Keratinocyte (primary cell): ENCODE data around the gene CCBE1. TPM values are rescaled to one million over a fixed set of nuclear protein-coding genes. Genes with fewer than 3 reads are reported as not detected.

Experiments
- DNase-seq: peaks from one replicate; pipeline ENCODE4 v3.0.0-alpha.2; 2011; ENCODE audit warnings: low read depth, missing footprints, low spot score
- FAIRE-seq: peaks from 2 replicates; lab custom pipeline; 2011; peaks lifted over from hg19 to GRCh38; lab: Jason Lieb, UNC
- H2AFZ ChIP-seq: 2 replicates; pipeline ENCODE4 v1.6.0; 2012; ENCODE audit warnings: low read length, control low read depth, inconsistent platforms; ENCODE audit not compliant: control insufficient read depth
- H3K27ac ChIP-seq: 2 replicates; pipeline ENCODE4 v1.5.1; 2011; ENCODE audit warnings: low read length; ENCODE audit not compliant: control insufficient read depth, insufficient read depth
- H3K27me3 ChIP-seq: 3 replicates; pipeline ENCODE4 v1.6.0; 2011; ENCODE audit warnings: low read length; ENCODE audit not compliant: control insufficient read depth, insufficient read depth; ENCODE audit errors: extremely low read depth
- H3K36me3 ChIP-seq, 2 experiments: 2 replicates in 1 of 2; 3 replicates in 1 of 2; pipeline ENCODE4 v1.5.1; 2011; ENCODE audit warnings: low read length in 2 of 2, mild to moderate bottlenecking in 1 of 2; ENCODE audit not compliant: control insufficient read depth in 2 of 2, insufficient read depth in 2 of 2; ENCODE audit errors: extremely low read depth in 1 of 2
- H3K4me1 ChIP-seq: 3 replicates; pipeline ENCODE4 v1.5.1; 2011; ENCODE audit warnings: low read length; ENCODE audit not compliant: control insufficient read depth, insufficient read depth; ENCODE audit errors: extremely low read depth
- H3K4me2 ChIP-seq: 3 replicates; pipeline ENCODE4 v1.6.0; 2011; ENCODE audit warnings: low read depth, low read length; ENCODE audit not compliant: control insufficient read depth, insufficient read depth; ENCODE audit errors: extremely low read depth
- H3K4me3 ChIP-seq, 3 experiments: fragments of 200-600 bp in 1 of 3; sonication (generic) in 1 of 3; 2 replicates in 2 of 3; 3 replicates in 1 of 3; pipeline ENCODE4 v1.5.1; 2011 to 2016; ENCODE audit warnings: low read length in 3 of 3, mild to moderate bottlenecking in 3 of 3, control low read depth in 2 of 3, inconsistent platforms in 1 of 3, low read depth in 1 of 3, mixed read lengths in 1 of 3, mixed run types in 1 of 3, moderate library complexity in 1 of 3; ENCODE audit not compliant: control insufficient read depth in 2 of 3, insufficient read depth in 2 of 3; ENCODE audit errors: extremely low read depth in 1 of 3
- H3K79me2 ChIP-seq: 2 replicates; pipeline ENCODE4 v1.6.0; 2012; ENCODE audit warnings: low read length; ENCODE audit not compliant: control insufficient read depth, insufficient read depth
- H3K9ac ChIP-seq: 3 replicates; pipeline ENCODE4 v1.6.0; 2011; ENCODE audit warnings: low read length; ENCODE audit not compliant: control insufficient read depth, insufficient read depth; ENCODE audit errors: extremely low read depth
- H3K9me1 ChIP-seq: 3 replicates; pipeline ENCODE4 v1.6.0; 2011; ENCODE audit warnings: low read length; ENCODE audit not compliant: control insufficient read depth, insufficient read depth; ENCODE audit errors: extremely low read depth
- H3K9me3 ChIP-seq: 2 replicates; pipeline ENCODE4 v1.5.1; 2012; ENCODE audit warnings: low read depth, low read length; ENCODE audit not compliant: control insufficient read depth
- H4K20me1 ChIP-seq: 3 replicates; pipeline ENCODE4 v1.6.0; 2011; ENCODE audit warnings: low read length; ENCODE audit not compliant: control insufficient read depth, insufficient read depth; ENCODE audit errors: extremely low read depth
- CTCF ChIP-seq, 3 experiments: IDR thresholded peaks in 1 of 3; conservative IDR thresholded peaks in 1 of 3; optimal IDR thresholded peaks in 1 of 3; 2 replicates in 2 of 3; 3 replicates in 1 of 3; pipeline versions ENCODE3 to v1.5.1; 2011; ENCODE audit warnings: low read length in 3 of 3, mild to moderate bottlenecking in 3 of 3, moderate library complexity in 2 of 3, control low read depth in 1 of 3, inconsistent platforms in 1 of 3; ENCODE audit not compliant: insufficient read depth in 2 of 3; ENCODE audit errors: extremely low read depth in 1 of 3
- EZH2 ChIP-seq: IDR thresholded peaks from one replicate; pipeline ENCODE4 v1.6.1; 2012; ENCODE audit warnings: inconsistent platforms, mild to moderate bottlenecking, low read length, moderate library complexity
- dilution Hi-C: fragments of 300-500 bp; cut with MboI; formaldehyde crosslinking; loops from one replicate; pipeline ENCODE4 v1.7.0; 2020; ENCODE audit warnings: low sequenced_read_pairs; ENCODE audit not compliant: extremely low pct_ligation_motif_present
- polyA plus RNA-seq, 5 experiments: library from polyadenylated mRNA; depleted of rRNA in 3 of 5; stranded (reverse) in 3 of 5; stranded (forward) in 1 of 5; unstranded in 1 of 5; fragments of >200 nt; gene quantifications; 1 replicate in 1 of 5; 2 replicates in 3 of 5; 3 replicates in 1 of 5; pipeline versions ENCODE4 v1.2.1 to v1.2.3, GENCODE V29; 2011 to 2012; ENCODE audit warnings: missing spikeins in 2 of 5, low read depth in 1 of 5, low replicate concordance in 1 of 5

CCBE1 gene
- polyA plus RNA-seq, 1 donor (not counting 4 experiments of a cell fraction or from before 2014, with no cell fraction given) = 20.1 TPM

- no peaks in the 10 kb centered on the region for H3K27me3 ChIP-seq
- H4K20me1 ChIP-seq = no peaks in the 10 kb centered on the region
- H3K79me2 ChIP-seq = no peaks in the 10 kb centered on the region
- dilution Hi-C loops = no loop called here
- TF ChIP-seq EZH2 (no peak), CTCF (optimal IDR thresholded peaks at IDR 0.05 in 1 of 3, IDR thresholded peaks at IDR 0.05 in 1 of 3, conservative IDR thresholded peaks at IDR 0.05 in 1 of 3; ENCODE audit: extremely low read depth in 1 of 3, insufficient read depth in 2 of 3, low read length in 3 of 3) (no peak)
- no peak overlapping the region for H3K4me2 ChIP-seq
- DNase-seq (no peak), FAIRE-seq (no peak)
- H3K9me3 ChIP-seq = no peaks in the 10 kb centered on the region
- no peaks in the 10 kb centered on the region for H3K4me1 ChIP-seq
- no peaks in the 10 kb centered on the region for H3K9me1 ChIP-seq
- no peak overlapping the region for H2AFZ ChIP-seq
- no peak overlapping the region for H3K27ac ChIP-seq
- H3K4me3 ChIP-seq = no peak overlapping the region
- no peaks in the 10 kb centered on the region for H3K36me3 ChIP-seq
- H3K9ac ChIP-seq = no peak overlapping the region
These were observed 126.4 kb downstream of the CCBE1 start for GRCh38 chr18:59570796-59571195.

GRCh38 chr18:59570101-59570775, 127.0 kb downstream of the CCBE1 start:
- Histone ChIP-seq H3K9me1 (no peaks in the 10 kb centered on the region), H3K9me3 (no peaks in the 10 kb centered on the region), H3K27me3 (no peaks in the 10 kb centered on the region), H3K4me3 (no peak overlapping the region), H3K4me2 (no peak overlapping the region), H2AFZ (no peak overlapping the region), H4K20me1 (no peaks in the 10 kb centered on the region), H3K9ac (no peak overlapping the region), H3K4me1 (no peaks in the 10 kb centered on the region), H3K27ac (no peak overlapping the region), H3K79me2 (no peaks in the 10 kb centered on the region), H3K36me3 (no peaks in the 10 kb centered on the region)
- no peak for DNase-seq
- FAIRE-seq = no peak
- no peak for TF ChIP-seq CTCF (optimal IDR thresholded peaks at IDR 0.05 in 1 of 3, IDR thresholded peaks at IDR 0.05 in 1 of 3, conservative IDR thresholded peaks at IDR 0.05 in 1 of 3; ENCODE audit: extremely low read depth in 1 of 3, insufficient read depth in 2 of 3, low read length in 3 of 3)
- no peak for TF ChIP-seq EZH2
- dilution Hi-C loops = no loop called here
